ENCODE data around the gene EDRF1.
A peak's percentile ranks its signal among the peaks of the same experiment; 100 is the strongest.
"Not testable (repeated sequence)": the region's sequence is repeated elsewhere in the genome, so short reads cannot be mapped to it uniquely, and the experiment has no call there.

The EDRF1 gene, protein sequence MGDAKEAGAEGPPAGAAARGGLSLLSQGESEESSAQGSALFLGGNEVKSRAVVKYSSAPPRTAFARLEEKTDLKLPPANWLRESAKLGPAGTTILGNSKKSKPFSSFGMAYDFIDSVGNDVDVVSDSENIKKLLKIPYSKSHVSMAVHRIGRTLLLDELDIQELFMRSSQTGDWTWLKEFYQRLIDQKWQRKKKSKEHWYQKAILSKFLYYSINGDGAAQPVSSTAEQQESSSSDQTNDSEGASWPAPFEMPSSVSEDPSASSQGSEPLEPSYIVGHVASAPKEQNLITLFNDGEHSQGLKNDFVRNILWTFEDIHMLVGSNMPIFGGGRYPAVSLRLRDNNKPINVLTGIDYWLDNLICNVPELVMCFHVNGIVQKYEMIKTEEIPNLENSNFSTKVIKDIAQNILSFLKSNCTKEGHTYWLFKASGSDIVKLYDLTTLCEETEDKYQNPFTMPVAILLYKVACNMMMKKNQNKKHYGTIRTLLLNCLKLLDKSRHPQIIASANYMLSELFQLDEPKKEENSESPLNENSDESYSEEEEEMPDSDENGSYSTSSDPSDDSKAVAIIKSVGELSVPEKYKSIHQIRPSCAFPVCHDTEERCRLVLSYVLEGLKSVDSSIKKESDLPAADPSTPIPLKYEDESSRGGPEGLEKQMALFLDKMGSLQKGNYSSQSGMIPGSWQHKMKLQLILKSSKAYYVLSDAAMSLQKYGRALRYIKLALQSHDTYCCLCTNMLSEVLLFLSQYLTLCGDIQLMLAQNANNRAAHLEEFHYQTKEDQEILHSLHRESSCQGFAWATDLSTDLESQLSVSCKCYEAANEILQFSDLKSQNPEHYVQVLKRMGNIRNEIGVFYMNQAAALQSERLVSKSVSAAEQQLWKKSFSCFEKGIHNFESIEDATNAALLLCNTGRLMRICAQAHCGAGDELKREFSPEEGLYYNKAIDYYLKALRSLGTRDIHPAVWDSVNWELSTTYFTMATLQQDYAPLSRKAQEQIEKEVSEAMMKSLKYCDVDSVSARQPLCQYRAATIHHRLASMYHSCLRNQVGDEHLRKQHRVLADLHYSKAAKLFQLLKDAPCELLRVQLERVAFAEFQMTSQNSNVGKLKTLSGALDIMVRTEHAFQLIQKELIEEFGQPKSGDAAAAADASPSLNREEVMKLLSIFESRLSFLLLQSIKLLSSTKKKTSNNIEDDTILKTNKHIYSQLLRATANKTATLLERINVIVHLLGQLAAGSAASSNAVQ

GRCh38 chr10:125719173-125720001 is at the start of gene EDRF1:
TSS of gene EDRF1 (plus strand) at chr10:125719709. CDS start at chr10:125719808, 99 bp downstream.
- peak; percentile 98 to 100 (median 99) for DNase-seq
- intact Hi-C loops (cut with DNase I): loop anchor here (10.0 kb wide), 1 partner anchor 105 kb away; the partner anchor contains the start of genes BCCIP and UROS

- DNase-seq: no peak
- intact Hi-C loops (cut with DNase I): no loop called here
Observed at GRCh38 chr10:125672884-125673283, 46.6 kb upstream of the EDRF1 start.

DNA sequence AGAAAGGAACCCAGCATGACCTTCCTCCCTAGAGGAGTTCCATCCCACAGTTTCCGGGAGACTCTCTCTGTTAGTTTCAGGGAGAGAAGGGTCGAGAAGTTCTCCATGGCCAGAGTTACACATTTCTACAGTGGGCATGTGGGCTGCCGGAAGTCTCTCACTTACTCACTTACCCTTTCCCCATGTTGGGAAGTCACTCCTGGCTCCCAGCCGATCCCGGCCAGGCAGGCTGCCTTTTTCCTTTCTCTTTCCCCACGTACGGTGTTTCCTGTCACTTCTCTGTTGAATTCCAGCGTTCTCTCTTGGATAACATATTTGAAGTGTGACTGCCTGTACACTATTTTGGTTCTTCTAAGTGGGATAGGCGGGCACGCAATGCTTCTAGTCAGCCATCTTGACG is 40.1 kb upstream of the EDRF1 start:
- intact Hi-C loops (cut with DNase I): no loop called here
- DNase-seq: no peak

GRCh38 chr10:125683063-125683462 is 36.4 kb upstream of the EDRF1 start, which contains the start of gene TEX36:
TSS of gene TEX36 (minus strand) at chr10:125683163. CDS start at chr10:125682989, 174 bp downstream.
- DNase-seq: no peak
- intact Hi-C loops (cut with DNase I): no loop called here

DNA sequence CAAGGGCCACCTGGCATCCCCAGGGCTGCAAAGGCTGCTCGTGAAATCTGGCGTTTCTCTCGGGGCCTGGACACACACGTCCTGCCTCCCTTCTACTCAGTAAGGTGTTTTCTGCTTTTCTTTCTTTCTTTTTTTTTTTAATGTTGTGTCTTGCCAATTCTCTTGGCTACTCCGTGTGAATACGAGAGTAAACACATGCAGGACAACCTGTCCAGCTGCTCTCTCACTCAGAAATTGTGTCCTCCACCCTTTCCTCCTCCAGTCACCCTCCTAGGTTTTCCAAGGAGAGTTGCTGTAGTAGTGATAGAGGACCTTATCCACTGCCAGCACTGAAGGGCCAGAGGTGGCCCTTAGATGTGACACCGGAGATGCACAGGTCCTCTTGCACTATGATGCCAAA is 35.7 kb upstream of the EDRF1 start:
- intact Hi-C loops (cut with DNase I): no loop called here
- DNase-seq: no peak

DNA sequence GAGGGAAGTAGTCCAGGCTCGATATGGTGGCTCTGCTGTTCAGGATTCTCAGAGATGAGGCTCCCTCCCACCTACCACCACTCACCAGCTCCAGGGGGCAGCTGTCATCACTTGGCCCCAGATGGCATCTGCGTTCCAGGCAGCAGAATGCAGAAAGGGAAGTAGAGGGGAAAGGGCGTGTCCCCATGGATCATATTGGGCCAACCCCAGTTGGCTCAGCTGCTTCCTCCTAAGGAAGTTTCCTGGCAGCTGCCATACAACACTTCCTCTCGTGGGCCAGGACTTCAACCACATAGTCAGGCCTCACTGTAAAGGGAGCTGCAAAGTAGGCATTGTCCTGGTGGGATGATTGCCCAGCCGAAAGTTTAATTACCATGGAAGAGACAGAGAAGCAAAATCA is 34.9 kb upstream of the EDRF1 start:
- intact Hi-C loops (cut with DNase I): no loop called here
- DNase-seq: no peak

DNA sequence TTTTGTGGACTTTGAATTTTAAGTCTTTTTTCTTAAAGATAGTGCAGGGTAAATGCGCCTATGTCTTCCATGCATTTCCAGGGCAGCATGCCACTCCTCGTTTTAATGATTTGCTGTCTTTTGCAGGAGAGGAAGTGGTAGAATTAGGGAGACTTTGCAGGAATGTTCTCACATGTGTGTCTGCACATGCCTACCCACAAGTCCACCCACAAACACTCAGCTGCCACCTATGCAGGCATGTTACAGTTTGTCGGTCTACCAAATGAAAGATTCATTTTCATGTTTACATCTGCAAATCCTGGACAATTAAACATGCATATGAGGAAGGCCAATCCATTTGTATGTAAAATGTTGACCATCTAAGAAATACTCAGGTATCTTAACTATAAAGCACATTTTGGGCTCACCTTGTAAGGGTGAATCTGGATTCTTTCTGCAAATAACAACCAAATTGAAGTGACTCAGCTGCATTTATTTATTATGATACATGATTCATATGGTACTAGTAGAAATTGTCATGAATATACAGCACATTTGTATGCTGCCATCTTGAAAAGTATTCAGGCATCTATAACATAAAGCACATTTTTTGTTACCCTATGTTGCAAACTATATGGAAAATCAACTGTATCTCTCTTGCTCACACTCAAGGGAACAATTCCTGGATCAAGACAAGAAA is 31.9 kb upstream of the EDRF1 start:
- no peak for DNase-seq
- intact Hi-C loops (cut with DNase I): no loop called here

GRCh38 chr10:125689955-125690569 is 29.4 kb upstream of the EDRF1 start:
- no peak for DNase-seq
- intact Hi-C loops (cut with DNase I): no loop called here

- no peak for DNase-seq
Observed at GRCh38 chr10:125691160-125691981, 28.1 kb upstream of the EDRF1 start.

GRCh38 chr10:125692196-125692595 is 27.3 kb upstream of the EDRF1 start:
- DNase-seq: no peak
- intact Hi-C loops (cut with DNase I): no loop called here

More at GRCh38 chr10:125691160-125691981, 28.1 kb upstream of the EDRF1 start:
- intact Hi-C loops (cut with DNase I): no loop called here

DNA sequence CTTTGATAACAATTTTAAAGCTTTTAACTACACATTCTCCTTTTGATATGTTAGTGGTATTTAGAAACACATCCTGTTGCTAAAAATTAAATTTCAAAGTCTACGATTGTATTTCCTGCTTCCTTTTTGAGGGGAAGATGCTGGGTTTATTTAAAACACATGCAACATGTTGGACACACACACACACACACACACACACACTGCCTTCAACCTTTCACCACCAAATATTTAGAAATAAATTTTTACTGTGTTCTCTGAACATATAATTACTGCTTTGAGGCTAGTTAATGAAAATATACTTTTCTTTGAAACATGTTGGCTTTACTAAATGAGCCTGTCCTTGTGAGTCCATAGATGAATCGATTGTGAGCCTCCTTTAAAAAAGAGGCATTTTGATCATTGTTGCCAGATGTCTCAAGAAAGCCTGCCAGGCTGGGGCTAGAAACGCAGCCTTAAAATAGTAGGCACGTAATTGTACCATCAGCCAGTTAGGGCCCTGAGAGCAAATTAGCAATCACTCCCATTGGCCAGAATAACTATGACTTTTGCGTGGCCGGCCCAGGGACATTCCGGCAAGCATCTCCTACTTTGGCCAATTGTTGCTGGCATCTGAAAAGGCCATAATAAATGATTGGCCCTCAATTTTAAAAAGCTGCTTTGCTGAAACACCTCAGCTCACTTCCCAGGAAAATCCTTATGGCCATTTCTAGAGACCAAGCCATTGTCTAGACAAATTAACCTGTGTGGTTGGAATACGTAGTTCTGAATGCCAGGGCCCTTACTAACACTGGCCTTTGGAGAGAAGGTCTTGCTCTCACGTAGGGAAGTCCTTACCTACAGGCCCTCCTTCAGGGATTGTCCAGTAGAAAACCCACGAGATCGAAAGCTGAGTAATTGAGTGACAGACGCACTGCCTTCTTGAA is 26.6 kb upstream of the EDRF1 start:
- intact Hi-C loops (cut with DNase I): no loop called here
- no peak for DNase-seq

- intact Hi-C loops (cut with DNase I): no loop called here
- DNase-seq: no peak
Observed at GRCh38 chr10:125693524-125693847, 26.0 kb upstream of the EDRF1 start.

DNA sequence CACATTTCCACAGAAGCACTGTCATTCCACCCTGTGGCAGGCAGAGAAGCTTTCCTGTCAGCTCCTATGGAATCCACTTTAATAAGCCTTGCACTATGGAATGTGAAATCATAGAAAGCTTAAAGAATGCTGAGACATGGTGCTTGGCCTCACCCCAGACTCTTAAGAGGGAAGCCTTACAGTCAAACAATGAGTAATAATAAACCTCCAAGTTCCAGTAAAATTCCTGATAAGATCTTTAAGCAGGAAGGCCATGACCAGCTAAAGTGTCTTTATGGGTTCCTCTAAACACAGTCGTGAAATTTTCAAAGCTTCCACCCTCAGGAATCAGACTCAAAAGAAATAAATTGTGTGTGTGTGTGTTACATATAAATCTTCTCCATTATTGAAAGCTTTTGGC is 24.6 kb upstream of the EDRF1 start:
- DNase-seq: no peak
- intact Hi-C loops (cut with DNase I): no loop called here

GRCh38 chr10:125696884-125697283 is 22.6 kb upstream of the EDRF1 start:
- intact Hi-C loops (cut with DNase I); DNase-seq: not testable (repeated sequence)

DNA sequence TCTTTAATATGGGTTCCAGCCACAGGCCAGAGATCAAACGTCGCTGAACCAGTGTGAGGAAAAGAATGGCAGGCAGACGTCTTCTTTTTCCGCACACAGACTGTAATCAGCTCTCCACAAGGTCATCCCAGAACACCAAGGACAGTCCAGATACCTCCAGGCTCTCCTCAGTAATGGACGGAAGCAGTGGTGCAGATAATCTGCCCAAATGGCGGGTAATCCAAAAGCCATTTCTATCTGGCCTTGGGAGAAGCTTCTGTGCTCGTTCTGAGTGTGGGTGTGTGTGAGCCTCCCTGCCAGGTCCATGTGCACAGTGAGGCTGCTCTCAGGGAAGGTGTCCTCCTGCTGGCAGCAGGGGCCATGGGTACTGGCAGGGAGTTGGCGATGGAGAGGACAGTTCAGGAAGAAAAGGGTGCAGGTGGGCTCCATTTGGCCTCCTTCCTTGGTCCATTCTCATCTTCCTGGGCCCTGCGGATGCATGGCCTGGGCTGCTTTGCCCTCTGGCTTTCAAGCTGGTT is 21.0 kb upstream of the EDRF1 start:
- DNase-seq: no peak
- intact Hi-C loops (cut with DNase I): no loop called here

- DNase-seq: no peak
Observed at GRCh38 chr10:125699562-125700143, 19.9 kb upstream of the EDRF1 start.

More at GRCh38 chr10:125699562-125700143, 19.9 kb upstream of the EDRF1 start:
- intact Hi-C loops (cut with DNase I): no loop called here
